HCT116 (cell line): ENCODE results near the gene SYTL2. TPM values are rescaled to one million over a fixed set of nuclear protein-coding genes. Genes with fewer than 3 reads are reported as not detected.

Source experiments
- ATAC-seq: fragments of 200-7000 bp; cut with Tn5 transposase; 2 replicates; pipeline ENCODE4 v1.9.1; 2020; ENCODE audit warnings: mild to moderate bottlenecking, moderate library complexity
- BruUV-seq: library from RNA; stranded (reverse); fragments of 400-500 nt; replicated peaks from 2 replicates; lab custom pipeline; 2021; lab: Mats Ljungman, UMichigan
- CTCF ChIA-PET: fragments of 300-600 bp; sonication (Branson Sonifier 250); formaldehyde crosslinking; loops from one replicate; lab custom pipeline; 2021; ENCODE audit warnings: antibody characterized with exemption; lab: Charles Lee
- POLR2A ChIA-PET: fragments of 300-600, 350-600 bp; sonication (Branson Sonifier 250); formaldehyde crosslinking; loops from one replicate; lab custom pipeline; 2021; ENCODE audit warnings: antibody characterized with exemption; lab: Charles Lee
- RAD21 ChIA-PET, 2 experiments: fragments of 300-600 bp; sonication (Branson Sonifier 250); formaldehyde crosslinking; loops; one replicate each; lab custom pipeline; 2023; ENCODE audit warnings: low total read pairs in 2 of 2; ENCODE audit not compliant: uncharacterized antibody in 2 of 2, unreplicated experiment in 2 of 2, low non-redundant PET in 1 of 2; lab: Charles Lee
- DNase-seq: peaks from one replicate; pipeline ENCODE4 v3.0.0-alpha.2; 2010; ENCODE audit warnings: low read depth, low spot score
- H2AFZ ChIP-seq: fragments of 200-600 bp; shearing (Covaris generic), sonication (generic); 2 replicates; pipeline ENCODE4 v1.6.1; 2017; ENCODE audit warnings: low read depth, mixed run types, mixed read lengths, antibody characterized with exemption, low read length; ENCODE audit not compliant: poor library complexity, severe bottlenecking
- H3K27ac ChIP-seq: 2 replicates; pipeline ENCODE4 v1.5.1; 2012; ENCODE audit warnings: low read depth, low read length
- H3K27me3 ChIP-seq: fragments of 200-600 bp; sonication (generic); 2 replicates; pipeline ENCODE4 v1.6.1; 2016; ENCODE audit warnings: mixed run types, low read length, mixed read lengths; ENCODE audit not compliant: insufficient read depth
- H3K36me3 ChIP-seq, 2 experiments: fragments of 200-500 bp in 1 of 2; fragments of 200-600 bp in 1 of 2; sonication (Bioruptor generic) in 1 of 2; sonication (generic) in 1 of 2; 2 replicates each; pipeline versions ENCODE4 v1.5.1 to v1.6.1; 2014 to 2016; ENCODE audit warnings: low read length in 2 of 2, inconsistent platforms in 1 of 2, mixed read lengths in 1 of 2, mixed run types in 1 of 2; ENCODE audit not compliant: insufficient read depth in 2 of 2, control insufficient read depth in 1 of 2
- H3K4me1 ChIP-seq, 2 experiments: fragments of 200-600 bp in 1 of 2; sonication (generic) in 1 of 2; 2 replicates each; pipeline versions ENCODE4 v1.5.1 to v1.6.1; 2012 to 2017; ENCODE audit warnings: low read length in 2 of 2, inconsistent platforms in 1 of 2, mild to moderate bottlenecking in 1 of 2, mixed read lengths in 1 of 2, mixed run types in 1 of 2, moderate library complexity in 1 of 2; ENCODE audit not compliant: insufficient read depth in 2 of 2, control insufficient read depth in 1 of 2
- H3K4me2 ChIP-seq: fragments of 200-600 bp; sonication (generic); 2 replicates; pipeline ENCODE4 v1.6.1; 2017; ENCODE audit warnings: mixed run types, low read length, mixed read lengths
- H3K4me3 ChIP-seq, 2 experiments: fragments of 200-600 bp in 1 of 2; sonication (generic) in 1 of 2; replicated peaks in 1 of 2; 2 replicates each; pipeline ENCODE4 v1.5.1; 2011 to 2016; ENCODE audit warnings: low read length in 2 of 2, control low read depth in 1 of 2, low read depth in 1 of 2, mild to moderate bottlenecking in 1 of 2, mixed read lengths in 1 of 2, mixed run types in 1 of 2
- H3K79me2 ChIP-seq: fragments of 200-600 bp; sonication (generic); 2 replicates; pipeline ENCODE4 v1.6.1; 2017; ENCODE audit warnings: mild to moderate bottlenecking, mixed run types, low read length, moderate library complexity, mixed read lengths; ENCODE audit not compliant: insufficient read depth
- H3K9ac ChIP-seq: fragments of 200-600 bp; sonication (generic); 2 replicates; pipeline ENCODE4 v1.6.1; 2016; ENCODE audit warnings: low read length, mixed read lengths
- H3K9me2 ChIP-seq: fragments of 200-600 bp; sonication (generic), shearing (Covaris generic); 2 replicates; pipeline ENCODE4 v1.6.1; 2017; ENCODE audit warnings: mixed run types, mild to moderate bottlenecking, moderate library complexity; ENCODE audit not compliant: insufficient read depth
- H3K9me3 ChIP-seq, 2 experiments: fragments of 200-500 bp in 1 of 2; fragments of 200-600 bp in 1 of 2; sonication (Bioruptor generic) in 1 of 2; sonication (generic) in 1 of 2; 2 replicates each; pipeline ENCODE4 v1.6.1; 2014 to 2017; ENCODE audit warnings: low read length in 2 of 2, mixed read lengths in 2 of 2, inconsistent platforms in 1 of 2, low read depth in 1 of 2, mild to moderate bottlenecking in 1 of 2, mixed run types in 1 of 2, moderate library complexity in 1 of 2; ENCODE audit not compliant: control insufficient read depth in 1 of 2, insufficient read depth in 1 of 2
- H4K20me1 ChIP-seq: fragments of 200-600 bp; sonication (generic), shearing (Covaris generic); 2 replicates; pipeline ENCODE4 v1.6.1; 2017; ENCODE audit warnings: mixed run types, mild to moderate bottlenecking, moderate library complexity; ENCODE audit not compliant: insufficient read depth
- CBX3 ChIP-seq: IDR thresholded peaks from 2 replicates; pipeline ENCODE4 v1.6.1; 2012; ENCODE audit warnings: low read depth
- EZH2 ChIP-seq: fragments of 200-600 bp; sonication (generic); IDR thresholded peaks from 2 replicates; pipeline ENCODE4 v1.6.1; 2017; ENCODE audit warnings: antibody characterized with exemption, mixed run types
- EZH2phosphoT487 ChIP-seq: fragments of 200-600 bp; IDR thresholded peaks from 2 replicates; pipeline ENCODE4 v1.6.1; 2018; ENCODE audit warnings: antibody characterized with exemption, borderline replicate concordance
- JUND ChIP-seq: IDR thresholded peaks from 2 replicates; pipeline ENCODE4 v1.6.1; 2012
- POLR2AphosphoS5 ChIP-seq: IDR thresholded peaks from 2 replicates; pipeline ENCODE4 v1.6.1; 2011; ENCODE audit warnings: mild to moderate bottlenecking, low read depth, low read length, moderate library complexity
- RAD21 ChIP-seq: IDR thresholded peaks from 2 replicates; pipeline ENCODE4 v1.6.1; 2012; ENCODE audit warnings: low read depth, mild to moderate bottlenecking
- SIN3A ChIP-seq: IDR thresholded peaks from 2 replicates; pipeline ENCODE4 v1.6.1; 2012; ENCODE audit warnings: low read depth
- SP1 ChIP-seq: IDR thresholded peaks from 2 replicates; pipeline ENCODE4 v1.6.1; 2012; ENCODE audit warnings: low read depth
- SRF ChIP-seq: IDR thresholded peaks from 2 replicates; pipeline ENCODE4 v1.6.1; 2012; ENCODE audit warnings: low read depth
- ZNF274 ChIP-seq: fragments of 200-500 bp; sonication (Bioruptor generic); IDR thresholded peaks from 2 replicates; pipeline ENCODE4 v1.6.1; 2014; ENCODE audit warnings: mild to moderate bottlenecking, low read depth, low read length, inconsistent platforms
- intact Hi-C: fragments of 100-400 bp; cut with micrococcal nuclease; formaldehyde crosslinking; loops from 2 replicates; pipeline ENCODE4 v1.10.0; 2022
- total RNA-seq: library from RNA; stranded (reverse); gene quantifications from one replicate; pipeline ENCODE4 v1.2.1, GENCODE V29; 2021; ENCODE audit not compliant: unreplicated experiment
- TF ChIP-seq, protein P1 (sequence below), 3 experiments: fragments of 200-600 bp in 1 of 3; sonication (generic) in 1 of 3; IDR thresholded peaks in 2 of 3; conservative IDR thresholded peaks in 1 of 3; 2 replicates each; pipeline ENCODE4 v1.5.1; 2012 to 2017; ENCODE audit warnings: low read depth in 2 of 3, low read length in 2 of 3, antibody characterized with exemption in 1 of 3, borderline replicate concordance in 1 of 3, control low read depth in 1 of 3, mild to moderate bottlenecking in 1 of 3, mixed read lengths in 1 of 3, mixed run types in 1 of 3, moderate library complexity in 1 of 3; ENCODE audit not compliant: insufficient read depth in 1 of 3
- TF ChIP-seq, protein P2 (sequence below): IDR thresholded peaks from 2 replicates; pipeline ENCODE4 v1.6.1; 2012

Gene SYTL2
- total RNA-seq, 1 experiment from 2014 or later, result 12.6 TPM

DNA sequence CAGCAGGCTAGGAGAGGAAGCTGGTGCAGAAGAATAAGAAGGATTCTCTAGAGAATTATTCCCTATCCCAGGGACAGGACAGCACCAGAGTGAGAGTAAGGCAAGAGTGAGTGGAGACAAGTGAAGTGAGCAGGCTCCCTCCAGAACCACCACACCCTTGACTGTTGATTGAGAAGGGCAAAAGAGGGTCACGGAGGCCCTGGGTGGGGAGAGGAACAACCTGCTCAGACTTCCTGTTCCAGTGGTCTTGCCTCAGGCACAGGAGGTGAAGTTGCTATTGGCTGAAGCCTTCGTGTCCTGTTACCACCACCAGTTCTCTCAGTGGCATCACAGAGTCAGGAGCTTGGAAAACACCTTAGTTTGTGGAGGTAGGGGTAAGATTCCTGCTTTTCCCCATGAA is 73.2 kb downstream of the SYTL2 start:
- Histone ChIP-seq H3K79me2 (no peaks in the 10 kb centered on the region), H3K4me1 (peaks cover 0 to 9% of the 10 kb centered on the region in 2 experiments; a peak in 2 of 4 replicates), H2AFZ (no peak overlapping the region), H3K4me3 (no peak overlapping the region), H3K9me3 (no peaks in the 10 kb centered on the region), H3K36me3 (no peaks in the 10 kb centered on the region), H4K20me1 (no peaks in the 10 kb centered on the region), H3K27me3 (no peaks in the 10 kb centered on the region), H3K27ac (no peak overlapping the region), H3K9ac (no peak overlapping the region), H3K4me2 (0 out of 2 replicates have a peak overlapping the region, but pooled peaks have one; percentile 9), H3K9me2 (no peaks in the 10 kb centered on the region)
- intact Hi-C loops, result no loop called here
- BruUV-seq, result no TSS peak
- no peak for TF ChIP-seq CBX3
- TF ChIP-seq JUND, result no peak
- TF ChIP-seq SIN3A, result no peak
- TF ChIP-seq, protein P1, sequence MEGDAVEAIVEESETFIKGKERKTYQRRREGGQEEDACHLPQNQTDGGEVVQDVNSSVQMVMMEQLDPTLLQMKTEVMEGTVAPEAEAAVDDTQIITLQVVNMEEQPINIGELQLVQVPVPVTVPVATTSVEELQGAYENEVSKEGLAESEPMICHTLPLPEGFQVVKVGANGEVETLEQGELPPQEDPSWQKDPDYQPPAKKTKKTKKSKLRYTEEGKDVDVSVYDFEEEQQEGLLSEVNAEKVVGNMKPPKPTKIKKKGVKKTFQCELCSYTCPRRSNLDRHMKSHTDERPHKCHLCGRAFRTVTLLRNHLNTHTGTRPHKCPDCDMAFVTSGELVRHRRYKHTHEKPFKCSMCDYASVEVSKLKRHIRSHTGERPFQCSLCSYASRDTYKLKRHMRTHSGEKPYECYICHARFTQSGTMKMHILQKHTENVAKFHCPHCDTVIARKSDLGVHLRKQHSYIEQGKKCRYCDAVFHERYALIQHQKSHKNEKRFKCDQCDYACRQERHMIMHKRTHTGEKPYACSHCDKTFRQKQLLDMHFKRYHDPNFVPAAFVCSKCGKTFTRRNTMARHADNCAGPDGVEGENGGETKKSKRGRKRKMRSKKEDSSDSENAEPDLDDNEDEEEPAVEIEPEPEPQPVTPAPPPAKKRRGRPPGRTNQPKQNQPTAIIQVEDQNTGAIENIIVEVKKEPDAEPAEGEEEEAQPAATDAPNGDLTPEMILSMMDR (IDR thresholded peaks at IDR 0.05 in 2 of 3, conservative IDR thresholded peaks at IDR 0.05 in 1 of 3; ENCODE audit: borderline replicate concordance in 1 of 3, insufficient read depth in 1 of 3, low read depth in 2 of 3, low read length in 2 of 3), result no peak
- no peak for TF ChIP-seq SP1
- TF ChIP-seq EZH2phosphoT487, result no peak
- TF ChIP-seq POLR2AphosphoS5, result no peak
- no peak for TF ChIP-seq ZNF274
- TF ChIP-seq SRF, result no peak
- TF ChIP-seq EZH2, result no peak
- TF ChIP-seq, protein P2, sequence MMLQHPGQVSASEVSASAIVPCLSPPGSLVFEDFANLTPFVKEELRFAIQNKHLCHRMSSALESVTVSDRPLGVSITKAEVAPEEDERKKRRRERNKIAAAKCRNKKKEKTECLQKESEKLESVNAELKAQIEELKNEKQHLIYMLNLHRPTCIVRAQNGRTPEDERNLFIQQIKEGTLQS, result no peak
- TF ChIP-seq RAD21, result no peak
- RAD21 ChIA-PET, result no interaction called here
- ATAC-seq (no peak), DNase-seq (no peak)
- POLR2A ChIA-PET, result no interaction called here
- CTCF ChIA-PET, result no interaction called here
